ENCODE data around the gene TMEM129. TPM values are rescaled to one million over a fixed set of nuclear protein-coding genes. Genes with fewer than 3 reads are reported as not detected.

TMEM129 gene
- total and polyA plus RNA-seq, 10 of the 15 experiments (the other 5 are each of a cell fraction or from before 2014, with no cell fraction given) = 0.19 to 24.9 (median 13.2) TPM

GRCh38 chr4:1744552-1744951 lies 23.4 kb upstream of the TMEM129 start:
- H3K9ac ChIP-seq (ENCODE audit: control insufficient read depth, insufficient read depth, low read length) = no peak overlapping the region
- H3K79me2 ChIP-seq (ENCODE audit: control insufficient read depth, insufficient read depth, low read length) = no peaks in the 10 kb centered on the region
- ChIA-PET SMC1A (ENCODE audit: uncharacterized antibody, unreplicated experiment) (interaction anchor here (1.2 kb wide), 1 partner anchor 51 kb away, joined by 3 read pairs; no protein-coding TSS in a partner anchor), RAD21 (ENCODE audit: unreplicated experiment) (interaction anchor here (1.0 kb wide), 1 partner anchor 155 kb away, joined by 3 read pairs; no protein-coding TSS in a partner anchor), CTCF (interaction anchor here (0.9 to 5.1 kb wide), 4 partner anchors 14 to 774 kb away, joined by 3 to 60 read pairs (median 4); no protein-coding TSS in a partner anchor), POLR2A (no interaction called here)
- DNase-seq (ENCODE audit: low read depth, low spot score) (no peak), ATAC-seq (no peak), FAIRE-seq (no peak)
- no peaks in the 10 kb centered on the region for H4K20me1 ChIP-seq (ENCODE audit: control insufficient read depth, insufficient read depth)
- in situ Hi-C loops (cut with MboI) = loop anchor here (5.0 kb wide), 2 partner anchors 73 to 163 kb away; no protein-coding TSS in a partner anchor
- H2AFZ ChIP-seq (ENCODE audit: control insufficient read depth, low read depth, low read length) = no peak overlapping the region
- intact Hi-C loops (cut with micrococcal nuclease; ENCODE audit: unreplicated experiment) = no loop called here
- no TSS peak for BruUV-seq (replicated peaks)
- H3K36me3 ChIP-seq (ENCODE audit: control insufficient read depth in 2 of 2, insufficient read depth in 2 of 2, low read length in 1 of 2) = peaks cover 20 to 33% of the 10 kb centered on the region in 2 experiments; a peak in 3 of 4 replicates
- no peak overlapping the region for H3K4me3 ChIP-seq
- no peaks in the 10 kb centered on the region for H3K4me1 ChIP-seq (ENCODE audit: control insufficient read depth, insufficient read depth, low read length)
- no peak overlapping the region for H3K4me2 ChIP-seq (ENCODE audit: control insufficient read depth, insufficient read depth)
- no peak overlapping the region for H3K27ac ChIP-seq (ENCODE audit: control insufficient read depth, insufficient read depth)
- no peaks in the 10 kb centered on the region for H3K9me3 ChIP-seq (replicated peaks; ENCODE audit: control insufficient read depth, insufficient read depth, low read length)
- whole genome bisulfite sequencing (ENCODE audit: insufficient coverage, insufficient replicate concordance, low lambda C conversion rate, missing lambda C conversion rate) = 93% methylated on average over 14 of the region's 14 CpGs
- H3K27me3 ChIP-seq (replicated peaks in 1 of 2; ENCODE audit: control insufficient read depth in 2 of 2, insufficient read depth in 2 of 2, low read length in 1 of 2) = no peaks in the 10 kb centered on the region
- no peak for TF ChIP-seq CEBPZ (IDR thresholded peaks at IDR 0.05; ENCODE audit: low read depth, low read length)
- TF ChIP-seq TBL1XR1 (IDR thresholded peaks at IDR 0.05; ENCODE audit: low read depth, low read length) = no peak
- TF ChIP-seq REST (IDR thresholded peaks at IDR 0.05; ENCODE audit: low read depth, low read length) = no peak
- no peak for TF ChIP-seq NFYA (IDR thresholded peaks at IDR 0.05; ENCODE audit: borderline replicate concordance, low read depth, low read length)
- no peak for TF ChIP-seq CREB1 (IDR thresholded peaks at IDR 0.05; ENCODE audit: low read depth)
- TF ChIP-seq ZNF274 (IDR thresholded peaks at IDR 0.05; ENCODE audit: insufficient read depth, insufficient read length) = no peak
- TF ChIP-seq ZBTB11 (CRISPR knock-in tag; IDR thresholded peaks at IDR 0.05) = no peak
- no peak for TF ChIP-seq CBX5 (IDR thresholded peaks at IDR 0.05; ENCODE audit: low read depth)
- no peak; the same call in 1 of the 2 replicates for TF ChIP-seq POLR2A (IDR thresholded peaks at IDR 0.05; ENCODE audit: low read depth, low read length)
- TF ChIP-seq MAX (IDR thresholded peaks at IDR 0.05; ENCODE audit: low read depth, low read length) = no peak
- TF ChIP-seq NR2F1 (conservative IDR thresholded peaks at IDR 0.05) = no peak
- TF ChIP-seq BMI1 (IDR thresholded peaks at IDR 0.05; ENCODE audit: borderline replicate concordance) = no peak
- no peak for TF ChIP-seq SMARCA5 (IDR thresholded peaks at IDR 0.05)
- no peak for TF ChIP-seq PML (IDR thresholded peaks at IDR 0.05; ENCODE audit: low read length)

All from GM12878 (cell line).